Measurements from ENCODE around the gene GINM1. TPM values are rescaled to one million over a fixed set of nuclear protein-coding genes. Genes with fewer than 3 reads are reported as not detected.

The GINM1 gene
- total RNA-seq, 2 experiments from 2014 or later = 19.1 to 20.7 TPM

Other genes starting within 250 kb of the GINM1 start
- 10 to 100 TPM; 55.5 to 56.1 TPM for gene TAB2, start 248.7 kb upstream of the GINM1 start, total RNA-seq
- gene SUMO4, start 166.1 kb upstream of the GINM1 start, total RNA-seq = 1 to 10 TPM; 2.3 to 2.6 TPM
- gene ZC3H12D, start 81.4 kb upstream of the GINM1 start, total RNA-seq = 10 to 100 TPM; 27.9 to 28.0 TPM
- 10 to 100 TPM; 26.2 to 27.5 TPM for gene PPIL4, start 20.3 kb upstream of the GINM1 start, total RNA-seq
- 10 to 100 TPM; 21.9 to 23.2 TPM for gene KATNA1, start 82.3 kb downstream of the GINM1 start, total RNA-seq
- gene LATS1, start 151.7 kb downstream of the GINM1 start, total RNA-seq = 10 to 100 TPM; 19.7 to 21.6 TPM
- 10 to 100 TPM; 83.8 TPM for gene NUP43, start 180.2 kb downstream of the GINM1 start, total RNA-seq
- 10 to 100 TPM; 91.2 to 96.0 TPM for gene PCMT1, start 183.4 kb downstream of the GINM1 start, total RNA-seq

Data from activated naive CD8-positive, alpha-beta T cell treated with anti-CD3 and anti-CD28 coated beads for 36 hours (primary cell).